ENCODE data around the gene TUBB8. TPM values are rescaled to one million over a fixed set of nuclear protein-coding genes. Genes with fewer than 3 reads are reported as not detected.

The TUBB8 gene
- polyA plus RNA-seq (2013, experiment 1 of 2) = 0.49 TPM
- 0.39 TPM for polyA plus RNA-seq (2013, experiment 2 of 2)

DNA sequence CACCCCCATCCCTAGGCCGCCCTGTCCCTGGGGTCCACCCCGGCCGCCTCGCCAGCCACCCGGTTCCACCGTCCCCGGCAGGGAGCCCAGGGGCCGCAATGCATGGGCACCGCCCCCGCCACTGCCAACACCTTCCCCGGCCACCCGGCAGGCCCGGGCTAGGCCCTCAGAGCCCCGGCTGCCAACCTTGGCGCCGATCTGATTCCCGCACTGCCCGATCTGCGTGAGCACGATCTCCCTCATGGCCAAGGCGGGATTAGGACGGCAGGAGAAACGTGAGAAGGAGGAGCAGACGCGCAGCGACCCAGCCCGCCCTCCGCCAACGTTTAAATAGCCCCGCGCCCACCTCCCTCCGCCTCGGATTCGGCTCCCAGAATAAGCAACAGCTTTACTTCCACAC, at the start of gene TUBB8:
TUBB8 (minus strand) TSS at position 301 of the 400 bp plus-strand sequence; CDS start at position 243, 58 bp downstream.
- Histone ChIP-seq H3K4me1 (ENCODE audit: control insufficient read depth, low read depth, low read length) (no peaks in the 10 kb centered on the region), H3K36me3 (ENCODE audit: control insufficient read depth, insufficient read depth, low read length) (no peaks in the 10 kb centered on the region), H3K79me1 (ENCODE audit: low read length) (no peaks in the 10 kb centered on the region), H2BK120ac (ENCODE audit: low read depth, low read length) (no peak within 1 kb of the TSS), H2BK5ac (ENCODE audit: low read length) (no peak within 1 kb of the TSS), H3K79me2 (ENCODE audit: control insufficient read depth, insufficient read depth, low read length) (no peaks in the 10 kb centered on the region), H4K5ac (ENCODE audit: low read length) (no peak within 1 kb of the TSS), H3K9ac (ENCODE audit: low read length) (no peak within 1 kb of the TSS), H3K4ac (ENCODE audit: low read depth, low read length) (no peak within 1 kb of the TSS), H3K18ac (ENCODE audit: low read length) (no peak within 1 kb of the TSS), H3K4me2 (ENCODE audit: low read length) (no peak within 1 kb of the TSS), H3K23ac (ENCODE audit: low read length) (no peak within 1 kb of the TSS), H3K27me3 (ENCODE audit: insufficient read depth, low read length, poor library complexity) (no peaks in the 10 kb centered on the region), H2BK15ac (replicated peaks; ENCODE audit: low read depth) (no peak within 1 kb of the TSS), H3K27ac (ENCODE audit: low read depth, low read length) (no peak within 1 kb of the TSS), H2AK5ac (ENCODE audit: low read length) (no peak within 1 kb of the TSS), H3K56ac (ENCODE audit: low read length) (no peak within 1 kb of the TSS), H4K8ac (ENCODE audit: low read depth, low read length) (no peak within 1 kb of the TSS), H3K4me3 (ENCODE audit: low read length) (no peak within 1 kb of the TSS)
- no peak for DNase-seq
- WGBS (ENCODE audit: extremely low coverage, insufficient coverage, low lambda C conversion rate) = no CpG with 5 or more reads among the region's 34 CpGs

DNA sequence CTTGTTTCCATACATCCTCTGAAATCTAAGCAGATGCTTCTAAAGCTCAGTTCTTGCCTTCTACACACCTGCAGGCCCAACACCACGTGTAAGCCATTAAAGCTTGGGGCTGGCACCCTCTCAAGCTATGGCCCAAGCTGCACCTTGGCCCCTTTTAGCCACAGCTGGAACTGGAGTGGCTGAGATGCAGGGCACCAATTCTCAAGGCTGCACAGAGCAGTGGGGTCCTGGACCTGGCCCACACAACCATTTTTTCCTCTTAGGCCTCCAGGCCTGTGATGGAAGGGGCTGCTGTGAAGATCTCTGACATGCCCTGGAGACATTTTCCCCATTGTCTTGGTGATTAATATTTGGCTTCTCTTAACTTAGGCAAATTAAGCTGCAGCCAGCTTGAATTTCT, 47.4 kb upstream of the TUBB8 start:
- Histone ChIP-seq H3K9ac (ENCODE audit: low read length) (no peak overlapping the region), H3K36me3 (ENCODE audit: control insufficient read depth, insufficient read depth, low read length) (no peaks in the 10 kb centered on the region), H3K27me3 (ENCODE audit: insufficient read depth, low read length, poor library complexity) (no peaks in the 10 kb centered on the region), H3K4me1 (ENCODE audit: control insufficient read depth, low read depth, low read length) (no peaks in the 10 kb centered on the region), H3K56ac (ENCODE audit: low read length) (no peak overlapping the region), H3K79me1 (ENCODE audit: low read length) (no peaks in the 10 kb centered on the region), H2BK120ac (ENCODE audit: low read depth, low read length) (no peak overlapping the region), H3K79me2 (ENCODE audit: control insufficient read depth, insufficient read depth, low read length) (no peaks in the 10 kb centered on the region), H2AK5ac (ENCODE audit: low read length) (no peak overlapping the region), H3K4me3 (ENCODE audit: low read length) (no peak overlapping the region), H4K5ac (ENCODE audit: low read length) (no peak overlapping the region), H3K4ac (ENCODE audit: low read depth, low read length) (no peak overlapping the region), H4K8ac (ENCODE audit: low read depth, low read length) (no peak overlapping the region), H2BK5ac (ENCODE audit: low read length) (no peak overlapping the region), H3K23ac (ENCODE audit: low read length) (no peak overlapping the region), H3K4me2 (ENCODE audit: low read length) (no peak overlapping the region), H3K18ac (ENCODE audit: low read length) (no peak overlapping the region), H3K27ac (ENCODE audit: low read depth, low read length) (no peak overlapping the region), H2BK15ac (replicated peaks; ENCODE audit: low read depth) (no peak overlapping the region)
- no peak for DNase-seq
- no CpG with 5 or more reads among the region's 1 CpG for WGBS (ENCODE audit: extremely low coverage, insufficient coverage, low lambda C conversion rate)

- no peak overlapping the region for H2BK5ac ChIP-seq (ENCODE audit: low read length)
- no peak overlapping the region for H2BK15ac ChIP-seq (replicated peaks; ENCODE audit: low read depth)
- WGBS (ENCODE audit: extremely low coverage, insufficient coverage, low lambda C conversion rate) = no CpG with 5 or more reads among the region's 2 CpGs
- H3K27ac ChIP-seq (ENCODE audit: low read depth, low read length) = no peak overlapping the region
- no peaks in the 10 kb centered on the region for H3K79me1 ChIP-seq (ENCODE audit: low read length)
- H3K18ac ChIP-seq (ENCODE audit: low read length) = no peak overlapping the region
- H4K5ac ChIP-seq (ENCODE audit: low read length) = no peak overlapping the region
- H3K23ac ChIP-seq (ENCODE audit: low read length) = no peak overlapping the region
- no peak overlapping the region for H4K8ac ChIP-seq (ENCODE audit: low read depth, low read length)
- H3K4ac ChIP-seq (ENCODE audit: low read depth, low read length) = no peak overlapping the region
- no peak for DNase-seq
- no peak overlapping the region for H3K9ac ChIP-seq (ENCODE audit: low read length)
- no peaks in the 10 kb centered on the region for H3K79me2 ChIP-seq (ENCODE audit: control insufficient read depth, insufficient read depth, low read length)
- no peak overlapping the region for H2BK120ac ChIP-seq (ENCODE audit: low read depth, low read length)
- no peak overlapping the region for H3K56ac ChIP-seq (ENCODE audit: low read length)
- no peak overlapping the region for H2AK5ac ChIP-seq (ENCODE audit: low read length)
- no peaks in the 10 kb centered on the region for H3K4me1 ChIP-seq (ENCODE audit: control insufficient read depth, low read depth, low read length)
- no peaks in the 10 kb centered on the region for H3K36me3 ChIP-seq (ENCODE audit: control insufficient read depth, insufficient read depth, low read length)
- H3K4me2 ChIP-seq (ENCODE audit: low read length) = no peak overlapping the region
- H3K4me3 ChIP-seq (ENCODE audit: low read length) = no peak overlapping the region
- H3K27me3 ChIP-seq (ENCODE audit: insufficient read depth, low read length, poor library complexity) = no peaks in the 10 kb centered on the region
Observed at GRCh38 chr10:95356-96115, 46.4 kb upstream of the TUBB8 start.

DNA sequence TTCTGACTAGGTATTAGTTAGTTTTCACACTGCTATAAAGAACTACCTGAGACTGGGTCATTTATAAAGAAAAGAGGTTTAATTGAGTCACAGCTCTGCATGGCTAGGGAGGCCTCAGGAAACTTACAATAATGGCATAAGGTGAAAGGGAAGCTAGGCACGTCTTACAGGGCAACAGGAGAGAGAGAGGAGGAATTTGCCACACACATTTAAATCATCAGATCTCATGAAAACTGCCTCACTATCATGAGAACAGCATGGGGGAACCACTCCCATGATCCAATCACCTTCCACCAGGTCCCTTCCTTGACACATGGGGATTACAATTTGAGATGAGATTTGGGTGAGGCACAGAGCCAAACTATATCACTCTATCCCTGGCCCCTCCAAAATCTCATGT, 45.5 kb upstream of the TUBB8 start:
- Histone ChIP-seq H3K4ac (ENCODE audit: low read depth, low read length) (no peak overlapping the region), H2BK120ac (ENCODE audit: low read depth, low read length) (no peak overlapping the region), H3K4me3 (ENCODE audit: low read length) (no peak overlapping the region), H3K27me3 (ENCODE audit: insufficient read depth, low read length, poor library complexity) (no peaks in the 10 kb centered on the region), H3K56ac (ENCODE audit: low read length) (no peak overlapping the region), H3K23ac (ENCODE audit: low read length) (no peak overlapping the region), H4K5ac (ENCODE audit: low read length) (no peak overlapping the region), H3K18ac (ENCODE audit: low read length) (no peak overlapping the region), H3K9ac (ENCODE audit: low read length) (no peak overlapping the region), H2AK5ac (ENCODE audit: low read length) (no peak overlapping the region), H3K27ac (ENCODE audit: low read depth, low read length) (no peak overlapping the region), H3K36me3 (ENCODE audit: control insufficient read depth, insufficient read depth, low read length) (no peaks in the 10 kb centered on the region), H2BK5ac (ENCODE audit: low read length) (no peak overlapping the region), H3K79me2 (ENCODE audit: control insufficient read depth, insufficient read depth, low read length) (no peaks in the 10 kb centered on the region), H4K8ac (ENCODE audit: low read depth, low read length) (no peak overlapping the region), H3K4me2 (ENCODE audit: low read length) (no peak overlapping the region), H3K4me1 (ENCODE audit: control insufficient read depth, low read depth, low read length) (no peaks in the 10 kb centered on the region), H3K79me1 (ENCODE audit: low read length) (no peaks in the 10 kb centered on the region), H2BK15ac (replicated peaks; ENCODE audit: low read depth) (no peak overlapping the region)
- no peak for DNase-seq
- no CpG with 5 or more reads among the region's 1 CpG for WGBS (ENCODE audit: extremely low coverage, insufficient coverage, low lambda C conversion rate)

GRCh38 chr10:92846-93245, 43.8 kb upstream of the TUBB8 start:
- H2BK5ac ChIP-seq (ENCODE audit: low read length) = no peak overlapping the region
- H4K5ac ChIP-seq (ENCODE audit: low read length) = no peak overlapping the region
- no peaks in the 10 kb centered on the region for H3K27me3 ChIP-seq (ENCODE audit: insufficient read depth, low read length, poor library complexity)
- H2AK5ac ChIP-seq (ENCODE audit: low read length) = no peak overlapping the region
- no peaks in the 10 kb centered on the region for H3K4me1 ChIP-seq (ENCODE audit: control insufficient read depth, low read depth, low read length)
- no peak overlapping the region for H4K8ac ChIP-seq (ENCODE audit: low read depth, low read length)
- no peak overlapping the region for H2BK15ac ChIP-seq (replicated peaks; ENCODE audit: low read depth)
- DNase-seq = no peak
- no peaks in the 10 kb centered on the region for H3K79me1 ChIP-seq (ENCODE audit: low read length)
- H3K4me3 ChIP-seq (ENCODE audit: low read length) = no peak overlapping the region
- no peaks in the 10 kb centered on the region for H3K36me3 ChIP-seq (ENCODE audit: control insufficient read depth, insufficient read depth, low read length)
- H3K18ac ChIP-seq (ENCODE audit: low read length) = no peak overlapping the region
- no peak overlapping the region for H3K56ac ChIP-seq (ENCODE audit: low read length)
- no peak overlapping the region for H3K9ac ChIP-seq (ENCODE audit: low read length)
- no peak overlapping the region for H3K4ac ChIP-seq (ENCODE audit: low read depth, low read length)
- no peak overlapping the region for H3K27ac ChIP-seq (ENCODE audit: low read depth, low read length)
- no peak overlapping the region for H3K4me2 ChIP-seq (ENCODE audit: low read length)
- H3K79me2 ChIP-seq (ENCODE audit: control insufficient read depth, insufficient read depth, low read length) = no peaks in the 10 kb centered on the region
- H2BK120ac ChIP-seq (ENCODE audit: low read depth, low read length) = no peak overlapping the region
- WGBS (ENCODE audit: extremely low coverage, insufficient coverage, low lambda C conversion rate) = no CpG with 5 or more reads among the region's 2 CpGs
- no peak overlapping the region for H3K23ac ChIP-seq (ENCODE audit: low read length)

DNA sequence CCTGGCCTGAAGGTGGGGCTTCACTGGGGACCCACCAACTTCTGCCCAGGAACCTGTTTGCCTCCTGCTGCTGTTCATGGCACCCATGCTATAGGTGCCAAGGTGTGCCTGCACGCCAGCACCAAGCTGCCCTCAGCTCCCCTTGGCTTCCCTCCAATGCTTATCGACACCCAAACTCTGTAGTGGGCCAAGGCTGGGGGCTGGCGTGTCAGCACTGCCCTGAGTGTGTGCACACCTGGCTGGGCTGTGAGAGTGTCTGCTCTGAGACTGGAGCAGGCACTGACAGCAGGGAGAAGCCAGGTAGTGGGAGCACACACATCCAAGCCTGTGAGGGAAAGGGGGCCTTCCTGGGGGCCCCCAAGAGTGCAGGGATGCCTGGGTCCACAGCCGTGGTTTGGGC, 43.1 kb upstream of the TUBB8 start:
- Histone ChIP-seq H3K27me3 (ENCODE audit: insufficient read depth, low read length, poor library complexity) (no peaks in the 10 kb centered on the region), H3K79me1 (ENCODE audit: low read length) (no peaks in the 10 kb centered on the region), H3K56ac (ENCODE audit: low read length) (no peak overlapping the region), H4K8ac (ENCODE audit: low read depth, low read length) (no peak overlapping the region), H3K27ac (ENCODE audit: low read depth, low read length) (no peak overlapping the region), H3K4me3 (ENCODE audit: low read length) (no peak overlapping the region), H3K4me1 (ENCODE audit: control insufficient read depth, low read depth, low read length) (no peaks in the 10 kb centered on the region), H3K4me2 (ENCODE audit: low read length) (no peak overlapping the region), H2BK15ac (replicated peaks; ENCODE audit: low read depth) (no peak overlapping the region), H3K18ac (ENCODE audit: low read length) (no peak overlapping the region), H3K79me2 (ENCODE audit: control insufficient read depth, insufficient read depth, low read length) (no peaks in the 10 kb centered on the region), H2BK120ac (ENCODE audit: low read depth, low read length) (no peak overlapping the region), H3K9ac (ENCODE audit: low read length) (no peak overlapping the region), H3K4ac (ENCODE audit: low read depth, low read length) (no peak overlapping the region), H4K5ac (ENCODE audit: low read length) (no peak overlapping the region), H3K23ac (ENCODE audit: low read length) (no peak overlapping the region), H2AK5ac (ENCODE audit: low read length) (no peak overlapping the region), H2BK5ac (ENCODE audit: low read length) (no peak overlapping the region), H3K36me3 (ENCODE audit: control insufficient read depth, insufficient read depth, low read length) (no peaks in the 10 kb centered on the region)
- WGBS (ENCODE audit: extremely low coverage, insufficient coverage, low lambda C conversion rate) = no CpG with 5 or more reads among the region's 4 CpGs
- no peak for DNase-seq

Data from mesendoderm (in vitro differentiated cells).